GM21717 (cell line): Measurements from ENCODE around the gene PNPO.
"Not testable (repeated sequence)": the region's sequence is repeated elsewhere in the genome, so short reads cannot be mapped to it uniquely, and the experiment has no call there.

ENCODE experiments used
- ATAC-seq: cut with Tn5 transposase; IDR thresholded peaks from one replicate; pipeline ENCODE4 v1.9.1; 2021; ENCODE audit warnings: mild to moderate bottlenecking, moderate library complexity; ENCODE audit not compliant: unreplicated experiment

The PNPO gene

DNA sequence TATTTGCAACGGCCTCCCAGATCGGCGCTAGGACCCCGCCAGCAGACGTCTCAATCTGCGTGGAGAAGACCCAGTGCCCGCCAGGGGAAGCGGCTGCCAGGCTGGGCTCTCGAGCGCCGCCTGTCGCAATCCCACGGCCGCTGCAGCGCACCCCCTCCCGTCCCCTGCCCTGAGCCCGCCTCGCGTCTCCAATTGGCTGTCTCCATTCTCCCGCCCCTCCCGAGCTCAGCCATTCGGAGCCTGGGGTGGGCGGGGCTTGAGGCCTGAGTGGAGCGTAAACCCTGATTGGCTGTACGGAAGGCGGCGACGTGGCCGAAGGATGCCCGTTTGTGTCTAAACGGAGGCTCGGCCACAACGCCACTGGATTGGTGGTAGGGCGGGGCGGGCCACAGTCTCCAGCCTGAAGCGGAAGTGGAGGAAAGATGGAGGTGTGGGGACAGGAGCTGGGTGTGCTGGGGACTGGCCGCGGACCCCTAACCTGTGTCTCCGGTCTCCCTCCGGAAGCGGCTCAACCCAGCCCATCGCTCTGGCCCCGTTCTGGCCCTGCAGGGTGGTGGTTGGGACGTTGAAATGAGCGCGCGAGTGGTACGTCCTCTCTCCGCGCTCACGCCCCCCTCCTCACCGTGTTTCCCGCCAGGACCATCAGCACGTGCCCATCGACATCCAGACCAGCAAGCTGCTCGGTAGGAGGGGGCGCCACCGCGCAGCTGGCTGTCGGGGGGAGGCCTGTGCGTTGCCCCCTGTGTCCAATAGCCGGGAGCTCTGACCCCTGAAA, 29.5 kb downstream of the PNPO start, which contains the start of gene CDK5RAP3:
Gene CDK5RAP3, plus strand, starts transcription at position 389 of the 775 bp plus-strand sequence. Its CDS starts 34 bp downstream, at position 423.
- peak; percentile 95 for ATAC-seq

DNA sequence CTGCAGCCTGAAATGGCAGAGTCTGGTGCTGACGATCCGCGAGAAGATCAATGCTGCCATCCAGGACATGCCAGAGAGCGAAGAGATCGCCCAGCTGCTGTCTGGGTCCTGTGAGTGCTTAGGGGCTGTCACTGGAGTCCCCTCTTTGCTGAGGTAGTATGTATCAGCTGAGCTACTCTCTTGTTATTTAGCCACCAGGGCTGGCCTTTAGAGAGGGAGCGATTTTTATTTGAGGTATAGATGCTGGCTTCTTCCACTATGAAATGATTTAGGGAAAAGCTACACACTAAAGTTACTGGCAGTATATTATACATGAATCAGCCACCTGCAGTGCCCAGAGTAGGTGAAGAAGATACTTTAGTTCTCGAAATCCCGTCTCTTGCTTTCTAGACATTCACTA, 32.2 kb downstream of the PNPO start:
- no peak for ATAC-seq

DNA sequence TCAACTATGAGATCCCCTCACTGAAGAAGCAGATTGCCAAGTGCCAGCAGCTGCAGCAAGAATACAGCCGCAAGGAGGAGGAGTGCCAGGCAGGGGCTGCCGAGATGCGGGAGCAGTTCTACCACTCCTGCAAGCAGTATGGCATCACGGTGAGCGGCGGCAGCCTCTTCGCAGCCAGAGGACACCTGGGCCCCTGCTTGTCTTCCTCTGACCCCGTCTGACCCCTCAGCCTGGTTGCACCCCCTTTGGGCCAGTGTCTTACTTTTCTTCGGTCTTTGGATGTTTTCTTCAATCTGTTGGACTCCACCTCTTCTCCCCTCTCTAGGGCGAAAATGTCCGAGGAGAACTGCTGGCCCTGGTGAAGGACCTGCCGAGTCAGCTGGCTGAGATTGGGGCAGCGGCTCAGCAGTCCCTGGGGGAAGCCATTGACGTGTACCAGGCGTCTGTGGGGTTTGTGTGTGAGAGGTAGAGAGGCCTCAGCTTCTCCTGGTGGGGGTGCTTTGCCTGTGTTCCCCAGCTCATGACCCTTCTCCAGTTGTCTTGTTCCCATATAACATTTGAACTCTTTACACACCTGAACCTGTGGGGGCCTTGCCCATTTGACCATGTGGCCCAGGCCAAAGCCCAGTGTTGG, 33.9 kb downstream of the PNPO start:
- no peak for ATAC-seq

DNA sequence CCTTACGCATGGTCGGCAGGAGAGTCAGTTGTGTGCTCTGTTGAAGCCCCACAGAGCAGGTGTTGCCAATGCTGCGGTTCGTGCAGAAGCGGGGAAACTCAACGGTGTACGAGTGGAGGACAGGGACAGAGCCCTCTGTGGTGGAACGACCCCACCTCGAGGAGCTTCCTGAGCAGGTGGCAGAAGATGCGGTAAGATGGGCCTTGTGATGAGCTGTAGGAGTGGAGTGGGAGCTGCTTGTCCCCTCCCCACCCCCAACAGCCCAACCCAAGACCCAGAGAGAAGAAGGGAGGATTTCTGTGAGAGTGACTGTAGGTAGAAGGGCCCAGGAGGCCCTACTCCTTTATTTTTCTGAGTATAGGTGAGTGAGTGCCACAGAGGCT, 34.4 kb downstream of the PNPO start:
- ATAC-seq: no peak

DNA sequence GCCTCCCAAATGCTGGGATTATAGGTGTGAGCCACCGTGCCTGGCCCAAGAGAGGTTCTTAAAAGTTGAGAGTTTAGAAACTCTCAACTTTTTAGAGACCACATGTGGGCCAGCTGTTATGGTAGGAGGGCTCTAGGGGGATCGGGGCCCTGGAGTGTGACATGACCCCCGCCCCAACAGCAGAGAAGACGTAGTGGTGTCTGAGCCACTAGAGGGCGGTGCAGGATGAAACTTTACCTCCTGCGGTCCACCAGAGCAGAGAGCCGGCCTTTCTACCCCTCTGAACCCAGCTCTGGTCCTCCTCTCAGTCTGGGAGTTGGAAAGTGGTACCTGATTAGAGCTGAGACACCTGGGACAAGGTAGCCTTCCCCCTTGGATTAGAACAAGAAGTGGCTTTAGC, 37.0 kb downstream of the PNPO start:
- no peak for ATAC-seq

DNA sequence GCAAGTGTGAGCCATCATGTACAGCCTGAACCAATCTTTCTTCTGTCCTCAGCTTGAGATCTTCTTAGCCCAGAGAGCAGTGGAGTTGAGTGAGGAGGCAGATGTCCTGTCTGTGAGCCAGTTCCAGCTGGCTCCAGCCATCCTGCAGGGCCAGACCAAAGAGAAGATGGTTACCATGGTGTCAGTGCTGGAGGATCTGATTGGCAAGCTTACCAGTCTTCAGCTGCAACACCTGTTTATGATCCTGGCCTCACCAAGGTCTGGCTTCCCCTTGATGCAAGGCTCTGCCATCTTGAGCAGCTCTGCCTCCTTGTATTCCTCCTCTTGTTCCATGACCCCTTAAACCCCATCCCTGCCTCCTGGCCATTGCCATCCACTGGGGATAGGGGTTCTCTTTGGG, 39.2 kb downstream of the PNPO start:
- no peak for ATAC-seq

DNA sequence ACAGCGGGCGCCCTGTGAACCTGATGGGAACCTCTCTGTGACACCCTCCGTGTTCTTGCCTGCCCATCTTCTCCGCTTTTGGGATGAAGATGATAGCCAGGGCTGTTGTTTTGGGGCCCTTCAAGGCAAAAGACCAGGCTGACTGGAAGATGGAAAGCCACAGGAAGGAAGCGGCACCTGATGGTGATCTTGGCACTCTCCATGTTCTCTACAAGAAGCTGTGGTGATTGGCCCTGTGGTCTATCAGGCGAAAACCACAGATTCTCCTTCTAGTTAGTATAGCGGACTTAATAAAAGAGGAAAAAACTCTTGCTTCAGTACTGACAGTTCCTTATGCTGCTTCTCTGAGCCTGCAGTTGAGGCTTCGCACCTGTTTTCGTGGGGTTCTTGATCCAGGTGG, 40.1 kb downstream of the PNPO start:
- no peak for ATAC-seq

DNA sequence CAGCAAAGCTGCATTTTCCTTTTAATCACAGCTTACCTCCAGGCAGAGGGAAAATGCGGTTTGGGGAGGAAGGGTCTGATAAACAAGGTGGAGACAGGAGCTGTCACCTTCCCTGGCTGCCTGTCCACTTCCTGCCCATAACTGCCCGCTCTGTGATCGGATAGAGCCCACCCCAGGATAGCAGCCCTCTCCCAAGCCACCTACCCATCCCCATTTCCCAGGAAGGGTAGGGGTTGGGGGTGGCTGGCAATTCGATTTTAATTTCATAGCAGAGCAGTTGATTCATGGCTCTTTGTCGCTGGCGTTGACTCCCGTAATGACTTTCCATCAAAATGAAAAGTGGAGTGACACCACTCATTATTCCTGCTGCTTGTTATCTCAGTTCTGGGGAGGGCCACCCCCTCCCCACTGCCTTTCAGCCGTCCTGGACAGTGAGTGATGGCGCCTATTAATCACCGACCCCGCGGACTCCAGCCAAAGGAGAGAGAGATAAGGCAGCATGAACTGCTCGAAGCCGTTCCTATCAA, 40.8 kb downstream of the PNPO start:
- ATAC-seq: no peak

DNA sequence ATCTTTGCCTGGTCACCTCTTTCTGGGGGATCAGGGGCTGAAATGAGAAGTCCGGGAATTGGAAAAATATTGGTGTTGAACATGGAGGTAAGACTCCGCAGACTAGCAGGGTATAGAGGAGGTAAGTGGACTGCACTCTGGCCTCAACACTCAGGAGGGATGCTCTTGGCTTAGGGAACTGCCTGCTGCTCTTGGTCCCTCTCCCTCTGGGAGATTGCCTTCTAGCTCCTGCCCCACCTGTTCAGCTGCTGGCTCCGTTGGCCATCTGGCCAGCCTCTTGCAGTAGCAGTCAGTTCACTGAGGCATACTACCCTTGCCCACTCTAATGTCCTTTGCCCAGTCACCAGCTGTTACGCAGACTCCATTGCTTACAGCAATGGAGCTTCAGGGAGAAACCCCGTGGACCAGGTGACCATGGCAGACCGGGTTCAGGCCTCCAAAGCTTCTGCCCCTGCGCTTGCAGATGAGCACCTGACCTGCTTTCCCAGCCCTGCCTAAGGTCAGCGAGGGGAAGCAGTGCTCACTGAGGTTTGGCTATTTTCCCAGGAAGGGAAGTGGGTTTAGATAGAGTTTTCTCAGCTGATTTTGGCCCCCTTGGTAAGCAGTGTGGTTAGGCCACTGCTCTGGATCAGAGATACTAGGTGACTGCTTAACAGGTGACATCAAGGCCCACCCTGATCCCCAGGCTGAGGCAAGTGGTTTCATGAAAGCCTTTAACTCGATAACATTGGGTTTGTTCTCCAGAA, 41.4 kb downstream of the PNPO start:
- no peak for ATAC-seq

DNA sequence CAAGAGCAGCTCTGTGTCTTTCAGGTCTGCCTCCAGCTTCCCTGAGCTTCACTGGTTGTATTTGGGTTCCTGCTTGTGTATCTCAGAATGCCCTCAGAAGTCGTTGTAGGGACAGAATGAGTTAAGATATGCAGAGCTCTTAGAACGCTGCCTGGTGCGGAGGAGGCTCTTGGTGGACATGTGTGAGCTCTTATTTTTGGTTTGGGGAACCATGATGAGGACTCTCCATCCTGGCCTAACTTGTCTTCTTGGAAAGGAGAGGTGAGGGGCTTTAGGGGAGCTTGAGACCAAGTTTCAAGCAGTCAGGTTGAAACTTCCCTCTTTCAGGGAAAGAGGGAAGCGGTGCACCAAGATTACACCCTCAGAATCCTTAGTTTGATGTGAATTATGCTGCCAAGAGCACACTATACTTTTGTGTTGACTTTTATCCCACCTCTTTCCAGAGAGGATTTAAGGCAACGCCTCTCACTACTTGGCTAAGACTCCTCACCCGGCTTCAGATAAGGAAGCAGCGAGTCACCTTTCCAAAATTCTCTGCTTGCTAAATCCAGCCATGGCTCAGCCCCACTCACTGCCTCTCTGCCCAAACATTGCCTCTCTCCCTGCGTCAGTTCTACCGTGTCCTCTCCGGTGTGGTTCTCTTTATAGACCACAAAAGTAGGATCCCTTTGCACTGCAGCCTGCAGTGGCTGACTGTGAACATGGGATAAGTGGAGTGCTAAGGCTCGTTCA, 42.3 kb downstream of the PNPO start:
- ATAC-seq: no peak

DNA sequence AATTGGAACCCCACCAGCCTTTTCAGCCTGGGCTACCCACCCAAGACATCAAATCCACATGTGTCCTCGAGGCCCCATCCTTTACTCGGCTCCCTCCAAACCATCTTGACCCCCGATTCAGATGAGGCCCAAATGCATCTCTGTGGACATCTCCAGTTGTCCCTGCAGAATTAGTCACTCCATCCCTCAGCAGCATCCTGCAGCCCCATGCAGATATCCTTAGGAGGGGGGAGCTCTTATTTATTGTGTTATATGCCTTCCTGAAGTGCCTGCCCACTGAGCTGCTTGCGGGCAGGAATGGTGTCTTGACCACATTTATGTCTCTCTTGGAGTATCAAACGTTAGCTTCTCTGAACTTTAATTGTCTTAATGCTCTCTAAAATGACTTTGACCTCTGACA, 45.1 kb downstream of the PNPO start:
- no peak for ATAC-seq

DNA sequence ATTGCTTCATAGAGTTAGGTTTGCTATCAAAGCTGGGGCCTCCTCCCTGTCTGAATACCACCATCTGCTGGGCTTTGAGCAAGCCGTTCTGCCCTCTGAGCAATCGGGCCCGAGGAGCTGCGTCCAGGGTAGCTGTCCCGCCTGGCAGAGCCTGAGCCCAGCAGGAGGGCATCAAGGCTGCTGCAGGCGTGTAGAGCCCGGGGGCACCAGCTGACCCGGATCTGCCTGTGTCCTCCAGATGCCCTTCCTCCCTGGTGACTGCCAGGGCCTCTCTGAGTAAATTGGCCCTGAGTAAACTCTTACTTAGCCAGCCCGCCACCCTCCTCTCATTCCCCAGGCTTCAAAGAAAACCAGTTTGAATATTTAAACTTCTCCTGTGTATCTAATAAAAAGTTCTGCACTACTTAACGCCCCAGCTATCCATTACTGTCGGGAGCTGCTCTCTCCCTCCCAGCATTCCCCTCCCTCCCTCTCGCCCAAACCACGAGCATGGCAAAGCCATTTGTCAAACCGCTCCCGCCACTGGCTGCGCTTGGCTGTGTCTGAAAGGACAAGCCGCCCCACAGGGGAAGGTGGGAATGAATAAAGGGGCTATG, 46.0 kb downstream of the PNPO start:
- ATAC-seq: no peak

DNA sequence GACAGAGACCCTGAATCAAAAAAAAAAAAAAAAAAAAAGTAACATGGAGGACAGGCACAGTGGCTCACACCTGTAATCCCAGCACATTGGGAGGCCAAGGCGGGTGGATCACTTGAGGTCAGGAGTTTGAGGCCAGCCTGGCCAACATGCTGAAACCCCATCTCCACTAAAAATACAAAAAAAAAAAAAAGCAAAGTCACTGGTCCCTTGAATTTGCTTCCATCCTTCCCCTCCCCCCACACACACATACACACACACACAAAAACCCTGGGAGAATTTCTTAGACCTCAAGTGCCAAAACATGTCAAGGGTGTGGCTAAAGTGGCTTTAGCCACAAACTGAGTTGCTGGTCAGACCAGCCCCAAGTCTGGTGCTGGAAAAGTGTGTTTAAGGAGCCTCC, 47.1 kb downstream of the PNPO start:
- not testable (repeated sequence) for ATAC-seq

DNA sequence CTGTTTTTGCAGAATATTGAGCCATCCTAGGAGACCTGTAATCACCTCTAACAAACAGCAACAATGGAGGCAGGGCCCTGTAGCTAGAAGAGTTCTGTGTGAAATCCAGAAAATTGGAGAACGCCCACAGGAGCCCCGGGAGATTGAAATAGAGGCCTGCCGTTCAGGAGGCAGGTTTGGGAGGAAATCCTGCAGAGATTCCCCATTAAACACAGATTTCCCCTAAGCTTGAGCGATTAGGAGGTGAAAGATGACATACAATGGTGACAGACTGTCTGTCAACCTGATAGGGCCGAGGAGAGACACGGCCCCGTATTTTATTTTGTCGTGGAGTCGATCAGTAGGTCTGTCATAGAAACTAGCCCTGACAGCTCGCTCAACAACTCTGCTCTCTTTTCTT, 47.8 kb downstream of the PNPO start:
- no peak for ATAC-seq

DNA sequence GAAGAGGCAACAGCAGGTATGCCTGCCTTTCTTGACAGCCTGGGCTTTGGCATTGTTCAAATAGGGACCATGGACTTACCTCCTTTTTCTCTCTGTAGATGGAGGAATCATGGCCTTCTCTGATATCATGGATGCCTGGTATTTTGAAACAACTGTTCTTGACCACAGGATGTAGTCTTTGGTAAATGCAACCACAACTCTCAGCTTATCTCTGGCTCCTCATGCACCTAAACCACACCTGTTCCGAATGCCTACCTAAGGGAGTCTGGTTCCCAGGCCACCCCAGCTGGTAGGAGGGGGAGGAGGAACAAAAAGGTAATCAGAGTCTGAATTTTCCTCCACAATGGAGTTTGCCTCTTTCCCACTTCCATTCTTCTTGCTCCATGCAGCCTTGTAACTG, 48.3 kb downstream of the PNPO start:
- no peak for ATAC-seq

DNA sequence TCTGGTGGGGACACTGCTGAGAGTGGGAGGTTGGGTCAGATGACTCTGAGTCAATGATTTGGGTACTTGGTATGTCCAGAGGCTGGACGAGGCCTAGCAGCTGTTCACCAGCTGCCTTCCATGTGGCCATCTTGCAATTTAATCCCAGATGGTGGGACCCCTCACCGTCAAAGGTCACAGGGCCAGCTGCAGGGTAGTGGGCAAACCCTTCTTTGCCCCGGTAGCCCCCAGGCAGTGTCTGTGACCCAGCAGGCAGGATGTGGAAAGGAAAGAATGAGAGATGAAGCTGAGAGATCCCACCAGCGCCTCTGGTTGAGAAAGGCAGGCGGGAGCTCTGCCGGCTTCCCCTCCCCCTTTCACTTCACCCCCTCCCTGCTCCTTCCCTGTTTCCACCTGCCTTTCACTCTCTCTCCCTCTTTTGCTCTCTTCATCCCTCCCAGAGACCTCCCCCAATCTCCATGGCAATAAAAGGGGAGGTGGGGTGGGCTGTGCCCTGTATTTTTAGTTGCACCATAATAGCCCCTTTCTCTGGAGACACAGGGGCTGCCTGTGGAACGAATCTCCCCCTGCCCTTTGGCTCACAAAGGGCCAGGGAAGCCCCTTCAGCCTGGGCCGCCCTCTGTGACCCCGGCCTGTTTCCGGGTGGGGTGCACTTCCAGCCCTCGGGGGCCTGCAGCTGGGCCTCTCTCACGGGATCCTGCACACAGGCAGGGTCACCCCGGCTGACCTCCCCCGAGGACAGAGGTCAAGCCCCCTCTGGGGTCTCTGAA, 49.8 kb downstream of the PNPO start:
- no peak for ATAC-seq

DNA sequence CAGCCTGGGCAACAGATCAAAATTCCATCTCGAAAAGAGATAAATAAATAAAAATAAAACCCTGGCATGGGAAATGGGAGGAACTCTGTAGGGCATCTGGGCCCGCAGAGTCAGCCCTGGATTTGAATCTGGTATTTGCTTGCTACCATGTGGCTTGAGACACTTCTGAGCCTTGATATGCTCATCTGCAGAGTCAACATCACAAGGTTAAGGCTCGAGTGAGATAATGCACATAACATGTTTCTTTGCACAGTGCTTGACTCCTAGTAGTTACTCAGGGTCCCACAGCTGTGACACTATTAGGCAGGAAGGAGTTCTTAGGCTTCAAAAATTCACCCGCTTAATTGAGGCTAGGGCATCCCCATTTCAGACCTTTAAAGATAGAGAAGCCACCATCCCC, 50.8 kb downstream of the PNPO start:
- ATAC-seq: no peak

DNA sequence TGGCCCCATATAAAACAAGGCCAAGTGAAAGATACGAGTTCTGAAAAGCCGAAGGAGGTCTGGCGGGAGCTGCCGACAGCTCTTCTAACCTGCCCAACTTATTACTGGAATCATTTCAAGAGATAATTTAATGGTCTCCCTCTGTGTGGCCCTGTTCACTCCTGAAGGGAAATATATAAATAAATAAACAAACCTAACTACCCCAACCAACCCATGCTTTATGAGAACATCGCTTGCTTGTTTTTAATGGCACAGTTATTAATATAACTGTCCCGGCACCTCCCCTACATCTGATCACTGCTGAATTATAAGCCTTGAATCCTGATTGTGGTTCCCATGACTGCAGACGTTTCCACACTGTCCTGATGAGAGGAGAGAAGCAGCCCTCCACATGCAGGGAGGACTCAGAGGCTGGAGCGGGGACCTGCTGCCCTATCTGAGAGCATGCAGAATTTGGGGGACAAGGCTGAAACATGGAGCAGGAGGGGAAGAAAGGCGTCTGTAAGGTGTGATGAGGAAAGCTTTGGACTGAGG, 51.7 kb downstream of the PNPO start:
- ATAC-seq: no peak

DNA sequence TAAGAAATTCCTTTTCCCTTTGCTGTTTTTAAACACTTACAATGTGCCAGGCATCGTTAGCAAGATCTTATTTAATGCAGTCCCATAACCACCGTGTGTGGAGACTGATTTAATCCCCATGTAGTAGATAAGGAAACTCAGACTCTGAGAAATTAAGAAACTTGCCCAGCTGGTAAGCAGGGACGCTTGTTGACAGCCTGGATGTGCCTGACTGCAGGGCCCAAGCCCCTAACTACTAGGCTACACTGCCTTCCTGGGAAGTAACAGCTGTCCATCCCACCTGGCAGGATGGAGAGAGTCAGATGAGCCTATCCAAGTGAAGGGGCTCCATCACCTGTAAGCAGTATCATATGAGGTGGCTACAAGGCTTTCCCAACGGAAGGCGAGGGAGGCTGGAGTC, 52.6 kb downstream of the PNPO start:
- ATAC-seq: no peak

DNA sequence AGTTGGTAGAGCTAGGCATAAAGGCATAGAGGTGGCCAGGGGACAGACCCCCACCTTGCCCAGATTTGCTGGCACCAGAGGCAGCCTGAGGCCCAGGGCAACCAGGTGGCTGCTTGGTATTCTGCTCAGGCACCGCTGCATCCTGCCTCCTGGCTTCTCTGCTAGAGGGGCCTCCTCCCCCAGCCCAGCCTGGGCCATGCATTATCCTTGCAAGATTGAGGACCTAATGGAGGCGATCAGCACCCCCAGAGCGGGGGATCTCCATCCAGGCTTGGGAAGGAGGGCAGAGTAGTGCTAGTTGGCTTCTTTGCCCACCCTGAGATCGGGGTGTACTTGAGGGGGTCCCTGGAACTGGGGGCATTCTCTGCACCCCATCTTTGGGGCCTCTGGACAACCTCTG, 53.4 kb downstream of the PNPO start:
- no peak for ATAC-seq
